ENCODE measurements around the gene CLCN3.
"Not testable (repeated sequence)": the region's sequence is repeated elsewhere in the genome, so short reads cannot be mapped to it uniquely, and the experiment has no call there.

Gene CLCN3

DNA sequence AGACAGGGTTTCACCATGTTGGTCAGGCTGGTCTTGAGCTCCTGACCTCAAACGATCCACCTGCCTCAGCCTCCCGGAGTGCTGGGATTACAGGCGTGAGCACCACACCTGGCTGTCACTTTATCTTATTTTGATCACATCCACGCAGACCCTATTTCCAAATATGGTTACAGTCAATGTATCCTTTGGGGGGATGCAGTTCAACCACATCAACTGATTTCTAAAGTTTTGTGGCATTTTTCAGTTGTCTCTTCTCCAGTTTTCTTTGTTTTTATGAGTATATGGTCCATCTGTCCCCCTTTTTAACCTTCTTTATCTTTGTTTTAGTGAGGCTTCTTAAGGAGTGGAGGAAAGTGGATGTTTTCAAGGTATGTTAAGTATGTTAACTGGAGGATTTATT lies 141.5 kb downstream of the CLCN3 start:
- H3K4me3 ChIP-seq (ENCODE audit: low read length) = no peak overlapping the region
- no peak overlapping the region for H3K27ac ChIP-seq (ENCODE audit: low read length)
- H3K36me3 ChIP-seq (ENCODE audit: insufficient read depth, low read depth, low read length) = no peaks in the 10 kb centered on the region

DNA sequence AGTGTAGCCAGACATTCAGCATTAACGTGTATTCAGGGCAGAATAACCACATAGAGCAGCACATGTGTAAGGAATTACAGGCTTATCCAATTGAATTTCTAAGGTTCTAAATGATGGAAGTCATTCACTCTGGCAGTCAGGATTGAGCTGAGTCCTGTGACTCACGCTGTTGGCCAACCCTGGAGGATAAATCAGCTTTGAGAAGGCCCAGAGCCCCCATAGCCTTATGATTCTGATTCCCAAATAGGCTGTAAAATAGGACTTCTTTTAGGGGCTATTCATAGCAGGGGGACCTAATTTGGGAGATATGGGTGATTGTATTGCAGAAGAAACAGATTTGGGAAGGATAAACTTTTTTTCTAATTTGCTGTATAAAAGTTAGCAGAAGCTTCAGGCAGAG lies 145.5 kb downstream of the CLCN3 start:
- Histone ChIP-seq H3K4me3 (ENCODE audit: low read length) (no peak overlapping the region), H3K27me3 (ENCODE audit: insufficient read depth, low read length) (no peaks in the 10 kb centered on the region), H3K9me3 (ENCODE audit: insufficient read depth, low read depth, low read length) (no peaks in the 10 kb centered on the region), H3K9ac (ENCODE audit: low read depth, low read length) (no peak overlapping the region), H3K4me1 (ENCODE audit: insufficient read depth, low read length) (no peaks in the 10 kb centered on the region), H3K27ac (ENCODE audit: low read length) (no peak overlapping the region), H3K36me3 (ENCODE audit: insufficient read depth, low read depth, low read length) (no peaks in the 10 kb centered on the region)

More for the DNA sequence above, 141.5 kb downstream of the CLCN3 start:
- Histone ChIP-seq H3K9ac (ENCODE audit: low read depth, low read length) (no peak overlapping the region), H3K27me3 (ENCODE audit: insufficient read depth, low read length) (peaks cover 3% of the 10 kb centered on the region; the same call in 1 of the 2 replicates), H3K9me3 (ENCODE audit: insufficient read depth, low read depth, low read length) (no peaks in the 10 kb centered on the region), H3K4me1 (ENCODE audit: insufficient read depth, low read length) (peaks cover 4% of the 10 kb centered on the region; the same call in 1 of the 2 replicates)

DNA sequence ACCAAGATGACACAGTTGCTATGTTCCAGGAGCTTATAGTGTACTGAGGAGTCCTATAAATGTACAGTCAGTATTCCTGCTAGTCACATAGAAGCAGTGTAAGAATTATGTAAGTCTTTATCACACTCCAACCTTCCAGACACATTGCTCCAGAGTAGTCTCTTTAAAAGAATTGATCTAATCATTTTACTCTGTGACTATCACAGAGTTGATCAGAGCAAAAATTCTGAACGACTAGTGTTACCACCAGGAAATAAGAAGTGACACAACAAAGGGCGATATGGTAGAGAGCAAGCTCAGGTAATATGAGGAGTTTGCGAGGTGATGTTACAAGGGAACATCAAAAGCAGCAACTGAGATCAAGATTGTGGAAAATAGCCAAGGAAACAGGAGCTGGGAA lies 146.4 kb downstream of the CLCN3 start:
- no peaks in the 10 kb centered on the region for H3K4me1 ChIP-seq (ENCODE audit: insufficient read depth, low read length)
- H3K9ac ChIP-seq (ENCODE audit: low read depth, low read length) = no peak overlapping the region
- H3K4me3 ChIP-seq (ENCODE audit: low read length) = no peak overlapping the region
- no peaks in the 10 kb centered on the region for H3K27me3 ChIP-seq (ENCODE audit: insufficient read depth, low read length)
- H3K36me3 ChIP-seq (ENCODE audit: insufficient read depth, low read depth, low read length) = no peaks in the 10 kb centered on the region
- H3K27ac ChIP-seq (ENCODE audit: low read length) = no peak overlapping the region
- no peaks in the 10 kb centered on the region for H3K9me3 ChIP-seq (ENCODE audit: insufficient read depth, low read depth, low read length)

DNA sequence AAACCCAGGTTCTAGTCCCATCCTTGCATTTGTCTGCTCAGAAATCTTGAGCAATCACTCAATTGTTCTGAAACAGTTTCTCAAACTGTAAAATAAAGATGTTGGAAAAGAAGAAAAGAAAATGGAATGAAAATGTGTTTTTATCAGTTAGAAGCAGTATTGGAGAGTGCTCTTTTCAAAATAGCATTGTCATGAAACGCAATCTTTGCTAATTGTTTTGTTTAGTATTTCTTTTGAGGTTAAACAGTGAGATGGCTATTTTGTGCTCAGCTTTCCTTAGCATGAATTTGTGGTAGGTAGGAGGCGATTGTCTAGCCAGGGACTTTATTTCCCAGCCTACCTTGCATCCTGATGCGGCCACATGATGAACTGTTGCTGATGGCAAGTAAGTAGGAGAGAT lies 148.0 kb downstream of the CLCN3 start:
- no peaks in the 10 kb centered on the region for H3K27me3 ChIP-seq (ENCODE audit: insufficient read depth, low read length)
- H3K4me1 ChIP-seq (ENCODE audit: insufficient read depth, low read length) = no peaks in the 10 kb centered on the region
- no peak overlapping the region for H3K27ac ChIP-seq (ENCODE audit: low read length)
- H3K9ac ChIP-seq (ENCODE audit: low read depth, low read length) = no peak overlapping the region
- H3K36me3 ChIP-seq (ENCODE audit: insufficient read depth, low read depth, low read length) = no peaks in the 10 kb centered on the region
- no peaks in the 10 kb centered on the region for H3K9me3 ChIP-seq (ENCODE audit: insufficient read depth, low read depth, low read length)
- no peak overlapping the region for H3K4me3 ChIP-seq (ENCODE audit: low read length)

DNA sequence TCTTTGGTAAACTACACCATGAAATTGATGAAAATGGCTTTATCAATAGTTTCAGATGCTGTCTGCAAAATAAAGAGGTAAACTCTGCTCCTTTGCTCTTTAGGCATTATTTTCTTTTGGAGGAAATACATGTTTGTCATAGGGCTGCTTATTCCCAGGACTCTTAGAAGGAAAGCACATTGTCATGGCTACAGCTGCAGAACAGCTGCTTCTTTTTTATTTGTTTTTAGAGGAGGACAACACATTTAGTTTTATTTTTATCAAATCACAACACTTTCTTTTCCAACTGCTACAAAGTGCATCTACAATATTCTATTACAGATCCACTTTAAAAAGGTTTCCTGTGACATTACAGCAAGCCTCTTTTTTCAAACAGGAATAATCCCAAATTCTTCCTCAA lies 150.0 kb downstream of the CLCN3 start:
- Histone ChIP-seq H3K27me3 (ENCODE audit: insufficient read depth, low read length) (no peaks in the 10 kb centered on the region; the same call in 1 of the 2 replicates), H3K4me3 (ENCODE audit: low read length) (no peak overlapping the region), H3K9ac (ENCODE audit: low read depth, low read length) (no peak overlapping the region), H3K36me3 (ENCODE audit: insufficient read depth, low read depth, low read length) (no peaks in the 10 kb centered on the region), H3K9me3 (ENCODE audit: insufficient read depth, low read depth, low read length) (no peaks in the 10 kb centered on the region), H3K27ac (ENCODE audit: low read length) (no peak overlapping the region), H3K4me1 (ENCODE audit: insufficient read depth, low read length) (no peaks in the 10 kb centered on the region)

DNA sequence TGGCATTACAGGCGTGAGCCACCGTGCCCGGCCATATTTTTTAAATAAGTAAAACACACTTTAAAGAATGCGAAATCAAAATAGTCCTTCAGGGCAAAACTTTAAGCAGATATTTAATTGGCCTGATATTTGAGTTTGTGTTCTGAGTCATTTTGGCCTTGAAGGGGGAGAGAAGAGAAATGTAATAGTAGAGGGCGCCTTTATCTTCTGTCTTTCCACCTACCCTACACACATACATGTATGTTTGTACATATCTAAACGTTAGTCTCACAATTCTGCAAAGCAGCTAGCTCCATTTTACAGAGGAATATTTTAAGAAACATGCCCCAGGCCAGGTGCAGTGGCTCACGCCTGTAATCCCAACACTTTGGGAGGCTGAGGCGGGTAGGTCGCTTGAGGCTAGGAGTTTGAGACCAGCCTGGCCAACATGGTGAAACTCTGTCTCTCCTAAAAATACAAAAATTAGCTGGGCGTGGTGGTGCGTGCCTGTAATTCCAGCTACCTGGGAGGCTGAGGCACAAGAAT lies 151.2 kb downstream of the CLCN3 start:
- H3K9me3 ChIP-seq (ENCODE audit: insufficient read depth, low read depth, low read length); H3K4me1 ChIP-seq (ENCODE audit: insufficient read depth, low read length); H3K27me3 ChIP-seq (ENCODE audit: insufficient read depth, low read length); H3K27ac ChIP-seq (ENCODE audit: low read length); H3K4me3 ChIP-seq (ENCODE audit: low read length); H3K9ac ChIP-seq (ENCODE audit: low read depth, low read length); H3K36me3 ChIP-seq (ENCODE audit: insufficient read depth, low read depth, low read length): not testable (repeated sequence)

All from iPS-20b (cell line).